Caco-2 (cell line): Measurements from ENCODE around the gene FAM90A1. TPM values are rescaled to one million over a fixed set of nuclear protein-coding genes. Genes with fewer than 3 reads are reported as not detected.
"Not testable (repeated sequence)": the region's sequence is repeated elsewhere in the genome, so short reads cannot be mapped to it uniquely, and the experiment has no call there.

Experiments
- BruUV-seq: library from RNA; stranded (reverse); fragments of 400-500 nt; replicated peaks from 2 replicates; lab custom pipeline; 2021; lab: Mats Ljungman, UMichigan
- CTCF ChIA-PET: fragments of 300-600 bp; sonication (Branson Sonifier 250); formaldehyde crosslinking; loops from one replicate; lab custom pipeline; 2022; ENCODE audit warnings: antibody characterized with exemption; lab: Charles Lee
- POLR2A ChIA-PET: fragments of 300-600 bp; sonication (Branson Sonifier 250); formaldehyde crosslinking; loops from one replicate; lab custom pipeline; 2022; ENCODE audit warnings: antibody characterized with exemption; lab: Charles Lee
- DNase-seq, 2 experiments: peaks; one replicate each; pipeline versions ENCODE4 v3.0.0 to v3.0.0-alpha.2; 2020 to 2022
- H3K27me3 ChIP-seq: replicated peaks from 2 replicates; pipeline ENCODE4 v1.6.0; 2011; ENCODE audit warnings: low read length; ENCODE audit not compliant: control insufficient read depth, insufficient read depth
- H3K36me3 ChIP-seq: 2 replicates; pipeline ENCODE4 v1.5.1; 2011; ENCODE audit warnings: low read length; ENCODE audit not compliant: control insufficient read depth, insufficient read depth
- H3K4me1 ChIP-seq: fragments of 250-450 bp; sonication (Bioruptor Pico); 2 replicates; pipeline ENCODE4 v1.5.1; 2020; ENCODE audit warnings: mild to moderate bottlenecking
- H3K4me3 ChIP-seq: 2 replicates; pipeline ENCODE4 v1.5.1; 2011; ENCODE audit warnings: low read depth, mild to moderate bottlenecking, control low read depth, low read length
- H3K9me3 ChIP-seq: fragments of 250-450 bp; sonication (Bioruptor Pico); 2 replicates; pipeline ENCODE4 v1.5.1; 2020; ENCODE audit warnings: mild to moderate bottlenecking, moderate library complexity
- H3K27ac Mint-ChIP-seq: one replicate; pipeline ENCODE4 v1.8.0; 2022; ENCODE audit warnings: mixed read lengths; ENCODE audit not compliant: unreplicated experiment
- H3K27me3 Mint-ChIP-seq: one replicate; pipeline ENCODE4 v1.8.0; 2022; ENCODE audit warnings: mixed read lengths; ENCODE audit not compliant: insufficient read depth, unreplicated experiment
- H3K36me3 Mint-ChIP-seq: one replicate; pipeline ENCODE4 v1.8.0; 2022; ENCODE audit warnings: mild to moderate bottlenecking, mixed read lengths; ENCODE audit not compliant: insufficient read depth, unreplicated experiment
- H3K4me1 Mint-ChIP-seq: one replicate; pipeline ENCODE4 v1.8.0; 2022; ENCODE audit warnings: low read depth, mixed read lengths; ENCODE audit not compliant: unreplicated experiment
- H3K4me3 Mint-ChIP-seq: one replicate; pipeline ENCODE4 v1.8.0; 2022; ENCODE audit warnings: mild to moderate bottlenecking, moderate library complexity, mixed read lengths; ENCODE audit not compliant: unreplicated experiment
- H3K9me3 Mint-ChIP-seq: one replicate; pipeline ENCODE4 v1.8.0; 2022; ENCODE audit warnings: mixed read lengths; ENCODE audit not compliant: unreplicated experiment
- intact Hi-C: fragments of 100-400 bp; cut with micrococcal nuclease; formaldehyde crosslinking; loops from one replicate; pipeline ENCODE4 v1.10.0; 2022; ENCODE audit not compliant: unreplicated experiment
- total RNA-seq: library from RNA; stranded (reverse); gene quantifications from 2 replicates; pipeline ENCODE4 v1.2.3, GENCODE V29; 2022

FAM90A1 gene
- total RNA-seq, 1 experiment from 2014 or later: 0.34 TPM

GRCh38 chr12:8254705-8255104 is 27.3 kb upstream of the FAM90A1 start:
- H3K36me3 ChIP-seq, H3K36me3 Mint-ChIP-seq, DNase-seq, H3K9me3 ChIP-seq, H3K27me3 ChIP-seq, POLR2A ChIA-PET, H3K4me3 ChIP-seq, H3K4me1 Mint-ChIP-seq, intact Hi-C loops, H3K27me3 Mint-ChIP-seq, BruUV-seq, H3K27ac Mint-ChIP-seq, H3K9me3 Mint-ChIP-seq, CTCF ChIA-PET, H3K4me1 ChIP-seq, H3K4me3 Mint-ChIP-seq: not testable (repeated sequence)

- H3K4me1 Mint-ChIP-seq, H3K4me1 ChIP-seq, H3K36me3 Mint-ChIP-seq, H3K27ac Mint-ChIP-seq, H3K4me3 Mint-ChIP-seq, H3K36me3 ChIP-seq, DNase-seq, H3K9me3 ChIP-seq, H3K9me3 Mint-ChIP-seq, POLR2A ChIA-PET, H3K4me3 ChIP-seq, H3K27me3 Mint-ChIP-seq, H3K27me3 ChIP-seq, BruUV-seq, CTCF ChIA-PET, intact Hi-C loops: not testable (repeated sequence)
Observed at GRCh38 chr12:8252056-8252818, 24.8 kb upstream of the FAM90A1 start.

GRCh38 chr12:8251616-8252015 is 24.2 kb upstream of the FAM90A1 start:
- H3K27ac Mint-ChIP-seq, POLR2A ChIA-PET, H3K9me3 ChIP-seq, intact Hi-C loops, H3K36me3 Mint-ChIP-seq, H3K36me3 ChIP-seq, BruUV-seq, CTCF ChIA-PET, H3K4me3 Mint-ChIP-seq, H3K4me3 ChIP-seq, H3K4me1 Mint-ChIP-seq, H3K4me1 ChIP-seq, H3K9me3 Mint-ChIP-seq, H3K27me3 ChIP-seq, DNase-seq, H3K27me3 Mint-ChIP-seq: not testable (repeated sequence)

GRCh38 chr12:8246941-8247535 is 19.6 kb upstream of the FAM90A1 start:
- H3K9me3 ChIP-seq, H3K36me3 ChIP-seq, H3K9me3 Mint-ChIP-seq, H3K4me1 ChIP-seq, H3K27me3 Mint-ChIP-seq, POLR2A ChIA-PET, H3K4me3 ChIP-seq, CTCF ChIA-PET, BruUV-seq, H3K27me3 ChIP-seq, DNase-seq, intact Hi-C loops, H3K4me3 Mint-ChIP-seq: not testable (repeated sequence)
- H3K27ac Mint-ChIP-seq: peak overlapping the region; percentile 63
- H3K36me3 Mint-ChIP-seq: peaks cover 11% of the 10 kb centered on the region
- H3K4me1 Mint-ChIP-seq: peaks cover 12% of the 10 kb centered on the region

GRCh38 chr12:8243682-8244161 is 16.3 kb upstream of the FAM90A1 start:
- H3K4me1 Mint-ChIP-seq: peaks cover 12% of the 10 kb centered on the region
- H3K9me3 Mint-ChIP-seq, DNase-seq, H3K27me3 ChIP-seq, H3K9me3 ChIP-seq, BruUV-seq, intact Hi-C loops, H3K36me3 ChIP-seq, H3K27me3 Mint-ChIP-seq, H3K4me1 ChIP-seq: not testable (repeated sequence)
- peak overlapping the region; percentile 94 for H3K4me3 Mint-ChIP-seq
- H3K4me3 ChIP-seq: peak overlapping the region; percentile 37
- peaks cover 11% of the 10 kb centered on the region for H3K36me3 Mint-ChIP-seq
- CTCF ChIA-PET: interaction anchor here (0.6 to 1.0 kb wide), 3 partner anchors 12 to 1080 kb away, joined by 3 to 11 read pairs (median 3); no protein-coding TSS in a partner anchor
- H3K27ac Mint-ChIP-seq: peak overlapping the region; percentile 99
- POLR2A ChIA-PET: interaction anchor here (0.6 to 1.1 kb wide), 2 partner anchors 13 to 1773 kb away, joined by 3 to 7 read pairs; no protein-coding TSS in a partner anchor

- DNase-seq: peak; percentile 100
- H3K9me3 Mint-ChIP-seq, H3K27me3 ChIP-seq, H3K27me3 Mint-ChIP-seq, intact Hi-C loops, H3K4me1 ChIP-seq, H3K9me3 ChIP-seq, H3K36me3 ChIP-seq, BruUV-seq: not testable (repeated sequence)
- peak overlapping the region; percentile 81 for H3K4me3 ChIP-seq
- CTCF ChIA-PET: interaction anchor here (0.6 to 1.0 kb wide), 3 partner anchors 11 to 1081 kb away, joined by 3 to 11 read pairs (median 3); no protein-coding TSS in a partner anchor
- Mint-ChIP-seq H3K4me3 (peak overlapping the region; percentile 94), H3K36me3 (peaks cover 11% of the 10 kb centered on the region), H3K27ac (peak overlapping the region; percentile 99), H3K4me1 (peaks cover 12% of the 10 kb centered on the region)
- POLR2A ChIA-PET: interaction anchor here (0.6 to 1.1 kb wide), 2 partner anchors 12 to 1772 kb away, joined by 3 to 7 read pairs; no protein-coding TSS in a partner anchor
Observed at GRCh38 chr12:8242880-8243681, 15.7 kb upstream of the FAM90A1 start.
